Loucy (cell line): ENCODE measurements around the gene PSPH.

Experiments used
- EZH2phosphoT487 ChIP-seq: fragments of 200-600 bp; IDR thresholded peaks from 2 replicates; pipeline ENCODE4 v1.6.1; 2018; ENCODE audit warnings: antibody characterized with exemption, mild to moderate bottlenecking, moderate library complexity, borderline replicate concordance
- TF ChIP-seq, protein P1 (sequence below): fragments of 200-600 bp; sonication (generic); conservative IDR thresholded peaks from 2 replicates; pipeline ENCODE4 v1.5.1; 2014; ENCODE audit warnings: mild to moderate bottlenecking, antibody characterized with exemption, low read length

- TF ChIP-seq, protein P1, sequence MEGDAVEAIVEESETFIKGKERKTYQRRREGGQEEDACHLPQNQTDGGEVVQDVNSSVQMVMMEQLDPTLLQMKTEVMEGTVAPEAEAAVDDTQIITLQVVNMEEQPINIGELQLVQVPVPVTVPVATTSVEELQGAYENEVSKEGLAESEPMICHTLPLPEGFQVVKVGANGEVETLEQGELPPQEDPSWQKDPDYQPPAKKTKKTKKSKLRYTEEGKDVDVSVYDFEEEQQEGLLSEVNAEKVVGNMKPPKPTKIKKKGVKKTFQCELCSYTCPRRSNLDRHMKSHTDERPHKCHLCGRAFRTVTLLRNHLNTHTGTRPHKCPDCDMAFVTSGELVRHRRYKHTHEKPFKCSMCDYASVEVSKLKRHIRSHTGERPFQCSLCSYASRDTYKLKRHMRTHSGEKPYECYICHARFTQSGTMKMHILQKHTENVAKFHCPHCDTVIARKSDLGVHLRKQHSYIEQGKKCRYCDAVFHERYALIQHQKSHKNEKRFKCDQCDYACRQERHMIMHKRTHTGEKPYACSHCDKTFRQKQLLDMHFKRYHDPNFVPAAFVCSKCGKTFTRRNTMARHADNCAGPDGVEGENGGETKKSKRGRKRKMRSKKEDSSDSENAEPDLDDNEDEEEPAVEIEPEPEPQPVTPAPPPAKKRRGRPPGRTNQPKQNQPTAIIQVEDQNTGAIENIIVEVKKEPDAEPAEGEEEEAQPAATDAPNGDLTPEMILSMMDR, result no peak
- no peak for TF ChIP-seq EZH2phosphoT487
Measured at GRCh38 chr7:56026538-56026937, 24.7 kb downstream of the PSPH start.
